B cell (primary cell): Measurements from ENCODE around the gene GSDMA. TPM values are rescaled to one million over a fixed set of nuclear protein-coding genes. Genes with fewer than 3 reads are reported as not detected.

Source experiments
- ATAC-seq: fragments of 200-7000 bp; cut with Tn5 transposase; one replicate; pipeline ENCODE4 v1.10.0; 2021; ENCODE audit warnings: low read depth, mild to moderate bottlenecking, moderate number of reproducible peaks, moderate library complexity
- CTCF ChIA-PET: fragments of 350-600 bp; sonication (Branson Sonifier 250); formaldehyde crosslinking; loops from one replicate; lab custom pipeline; 2021; ENCODE audit warnings: antibody characterized with exemption, inconsistent platforms; lab: Charles Lee
- POLR2A ChIA-PET: fragments of 350-600 bp; sonication (Branson Sonifier 250); formaldehyde crosslinking; loops from one replicate; lab custom pipeline; 2021; ENCODE audit warnings: antibody characterized with exemption; lab: Charles Lee
- DNase-seq: peaks from one replicate; pipeline ENCODE4 v3.0.0; 2013
- H2AFZ ChIP-seq: 2 replicates; pipeline ENCODE4 v1.6.1; 2012; ENCODE audit warnings: mild to moderate bottlenecking, low read depth, low read length; ENCODE audit not compliant: insufficient read depth, poor library complexity, severe bottlenecking
- H3K27ac ChIP-seq, 2 donors: 1 replicate in 1 of 2; 2 replicates in 1 of 2; pipeline ENCODE4 v1.5.1; 2012 to 2013; ENCODE audit warnings: low read length in 2 of 2, mild to moderate bottlenecking in 2 of 2, moderate library complexity in 1 of 2
- H3K27me3 ChIP-seq, 4 experiments: fragments of 200-600 bp in 1 of 4; sonication (generic) in 1 of 4; replicated peaks in 1 of 4; 1 replicate in 2 of 4; 2 replicates in 2 of 4; pipeline versions ENCODE4 v1.6.1 to v1.7.0; 2013 to 2016; ENCODE audit warnings: low read length in 3 of 4, mild to moderate bottlenecking in 2 of 4, mixed read lengths in 1 of 4, moderate library complexity in 1 of 4; ENCODE audit not compliant: insufficient read depth in 4 of 4, control insufficient read depth in 3 of 4; ENCODE audit errors: control extremely low read depth in 1 of 4
- H3K36me3 ChIP-seq, 2 experiments: replicated peaks in 1 of 2; 1 replicate in 1 of 2; 2 replicates in 1 of 2; pipeline versions ENCODE4 v1.6.1 to v1.7.1; 2013; ENCODE audit warnings: low read length in 1 of 2; ENCODE audit not compliant: insufficient read depth in 2 of 2, control insufficient read depth in 1 of 2; ENCODE audit errors: control extremely low read depth in 1 of 2, extremely low read depth in 1 of 2
- H3K4me1 ChIP-seq, 2 donors: fragments of 200-600 bp in 1 of 2; sonication (generic) in 1 of 2; 1 replicate in 1 of 2; 2 replicates in 1 of 2; pipeline versions ENCODE4 v1.5.1 to v1.6.1; 2013 to 2017; ENCODE audit warnings: low read length in 2 of 2; ENCODE audit not compliant: control insufficient read depth in 2 of 2, insufficient read depth in 2 of 2
- H3K4me2 ChIP-seq: replicated peaks from 2 replicates; pipeline ENCODE3; 2012; ENCODE audit warnings: mild to moderate bottlenecking, low read depth, low read length; ENCODE audit not compliant: poor library complexity, severe bottlenecking
- H3K4me3 ChIP-seq, 5 experiments: fragments of 200-600 bp in 1 of 5; sonication (generic) in 1 of 5; 1 replicate in 3 of 5; 2 replicates in 2 of 5; pipeline versions ENCODE4 v1.5.1 to v1.7.0; 2011 to 2016; ENCODE audit warnings: low read length in 4 of 5, mild to moderate bottlenecking in 4 of 5, low read depth in 2 of 5, control low read depth in 1 of 5, moderate library complexity in 1 of 5; ENCODE audit not compliant: insufficient read depth in 1 of 5; ENCODE audit errors: control extremely low read depth in 1 of 5, extremely low read depth in 1 of 5
- H3K79me2 ChIP-seq: fragments of 200-600 bp; sonication (generic); one replicate; pipeline ENCODE4 v1.6.0; 2016; ENCODE audit warnings: low read length; ENCODE audit not compliant: control insufficient read depth, insufficient read depth
- H3K9ac ChIP-seq: fragments of 200-600 bp; sonication (generic); 2 replicates; pipeline ENCODE4 v1.6.1; 2017; ENCODE audit warnings: mild to moderate bottlenecking, low read length, moderate library complexity
- H3K9me3 ChIP-seq, 3 donors: one replicate each; pipeline versions ENCODE4 v1.6.1 to v1.7.1; 2013; ENCODE audit warnings: low read length in 2 of 3; ENCODE audit not compliant: control insufficient read depth in 2 of 3, insufficient read depth in 1 of 3; ENCODE audit errors: control extremely low read depth in 1 of 3
- H4K20me1 ChIP-seq: 2 replicates; pipeline ENCODE4 v1.6.0; 2012; ENCODE audit warnings: mild to moderate bottlenecking, low read length; ENCODE audit not compliant: insufficient read depth, control insufficient read depth, poor library complexity, severe bottlenecking
- H3K27ac Mint-ChIP-seq: one replicate; pipeline ENCODE4 v1.8.0; 2021; ENCODE audit warnings: mixed read lengths
- H3K27me3 Mint-ChIP-seq: one replicate; pipeline ENCODE4 v1.8.0; 2021; ENCODE audit warnings: mixed read lengths
- H3K4me1 Mint-ChIP-seq: one replicate; pipeline ENCODE4 v1.8.0; 2021; ENCODE audit warnings: mixed read lengths
- H3K4me3 Mint-ChIP-seq: one replicate; pipeline ENCODE4 v1.8.0; 2021; ENCODE audit warnings: mixed read lengths
- H3K9me3 Mint-ChIP-seq: one replicate; pipeline ENCODE4 v1.8.0; 2022; ENCODE audit warnings: mixed read lengths; ENCODE audit not compliant: insufficient read depth
- EZH2 ChIP-seq: IDR thresholded peaks from 2 replicates; pipeline ENCODE4 v1.6.1; 2012; ENCODE audit warnings: borderline replicate concordance, low read depth, mild to moderate bottlenecking, moderate library complexity, low read length; ENCODE audit not compliant: insufficient read depth, poor library complexity, severe bottlenecking
- WGBS: methylation state at CpG from one replicate; pipeline ENCODE4 v1.1.5; 2013; ENCODE audit warnings: missing lambda C conversion rate; ENCODE audit not compliant: insufficient coverage; 5-methylcytosine and 5-hydroxymethylcytosine counted together
- intact Hi-C: fragments of 100-400 bp; cut with micrococcal nuclease; formaldehyde crosslinking; loops from one replicate; pipeline ENCODE4 v1.10.0; 2022
- polyA plus RNA-seq: library from polyadenylated mRNA; depleted of rRNA; stranded (reverse); fragments of >200 nt; gene quantifications from 2 replicates; pipeline ENCODE4 v1.2.3, GENCODE V29; 2012
- total RNA-seq, 2 donors: library from RNA; stranded (reverse); fragments of 120-200 nt in 1 of 2; gene quantifications; 1 replicate in 1 of 2; 2 replicates in 1 of 2; pipeline versions ENCODE4 v1.2.3 to v1.2.4, GENCODE V29; 2013 to 2022
- TF ChIP-seq, protein P1 (sequence below): fragments of 200-600 bp; IDR thresholded peaks from one replicate; pipeline ENCODE4 v1.8.0; 2022; ENCODE audit warnings: antibody characterized with exemption, mild to moderate bottlenecking

GSDMA gene
- total and polyA plus RNA-seq, 2 donors (not counting 1 experiment from before 2014, with no cell fraction given) = 0.09 TPM; not detected in 1

DNA sequence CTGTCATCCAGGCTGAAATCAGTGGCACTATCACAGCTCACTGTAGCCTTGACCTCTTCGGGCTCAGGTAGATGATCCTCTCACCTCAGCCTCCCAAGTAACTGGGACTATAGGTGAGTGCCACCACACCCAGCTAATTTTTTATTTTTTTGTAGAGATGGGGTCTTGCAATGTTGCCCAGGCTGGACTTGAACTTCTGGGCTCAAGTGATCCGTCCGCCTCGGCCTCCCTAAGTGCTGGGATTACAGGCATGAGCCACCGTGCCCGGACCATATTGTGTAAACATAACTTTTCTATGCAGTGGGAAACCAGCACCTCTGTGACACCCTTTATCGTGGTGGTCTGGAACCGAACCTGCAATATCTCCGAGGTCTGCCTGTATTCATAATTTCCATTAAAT, 41.3 kb downstream of the GSDMA start:
- H3K4me3 ChIP-seq = no peak overlapping the region
- no peak overlapping the region for H3K4me3 Mint-ChIP-seq
- H3K27ac ChIP-seq = no peak overlapping the region
- H3K9me3 ChIP-seq = no peaks in the 10 kb centered on the region
- H4K20me1 ChIP-seq = no peaks in the 10 kb centered on the region
- POLR2A ChIA-PET = no interaction called here
- H2AFZ ChIP-seq = no peak overlapping the region
- H3K9ac ChIP-seq = no peak overlapping the region
- no peaks in the 10 kb centered on the region for H3K4me1 ChIP-seq
- ATAC-seq (no peak), DNase-seq (no peak)
- H3K4me1 Mint-ChIP-seq = no peaks in the 10 kb centered on the region
- CTCF ChIA-PET = no interaction called here
- 94% methylated on average over 8 of the region's 9 CpGs for WGBS
- H3K36me3 ChIP-seq = no peaks in the 10 kb centered on the region
- no peaks in the 10 kb centered on the region for H3K27me3 Mint-ChIP-seq
- intact Hi-C loops = no loop called here
- no peaks in the 10 kb centered on the region for H3K9me3 Mint-ChIP-seq
- H3K79me2 ChIP-seq = no peaks in the 10 kb centered on the region
- no peaks in the 10 kb centered on the region for H3K27me3 ChIP-seq
- TF ChIP-seq, protein P1, sequence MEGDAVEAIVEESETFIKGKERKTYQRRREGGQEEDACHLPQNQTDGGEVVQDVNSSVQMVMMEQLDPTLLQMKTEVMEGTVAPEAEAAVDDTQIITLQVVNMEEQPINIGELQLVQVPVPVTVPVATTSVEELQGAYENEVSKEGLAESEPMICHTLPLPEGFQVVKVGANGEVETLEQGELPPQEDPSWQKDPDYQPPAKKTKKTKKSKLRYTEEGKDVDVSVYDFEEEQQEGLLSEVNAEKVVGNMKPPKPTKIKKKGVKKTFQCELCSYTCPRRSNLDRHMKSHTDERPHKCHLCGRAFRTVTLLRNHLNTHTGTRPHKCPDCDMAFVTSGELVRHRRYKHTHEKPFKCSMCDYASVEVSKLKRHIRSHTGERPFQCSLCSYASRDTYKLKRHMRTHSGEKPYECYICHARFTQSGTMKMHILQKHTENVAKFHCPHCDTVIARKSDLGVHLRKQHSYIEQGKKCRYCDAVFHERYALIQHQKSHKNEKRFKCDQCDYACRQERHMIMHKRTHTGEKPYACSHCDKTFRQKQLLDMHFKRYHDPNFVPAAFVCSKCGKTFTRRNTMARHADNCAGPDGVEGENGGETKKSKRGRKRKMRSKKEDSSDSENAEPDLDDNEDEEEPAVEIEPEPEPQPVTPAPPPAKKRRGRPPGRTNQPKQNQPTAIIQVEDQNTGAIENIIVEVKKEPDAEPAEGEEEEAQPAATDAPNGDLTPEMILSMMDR = no peak
- no peak for TF ChIP-seq EZH2
- H3K4me2 ChIP-seq = no peak overlapping the region
- no peak overlapping the region for H3K27ac Mint-ChIP-seq

DNA sequence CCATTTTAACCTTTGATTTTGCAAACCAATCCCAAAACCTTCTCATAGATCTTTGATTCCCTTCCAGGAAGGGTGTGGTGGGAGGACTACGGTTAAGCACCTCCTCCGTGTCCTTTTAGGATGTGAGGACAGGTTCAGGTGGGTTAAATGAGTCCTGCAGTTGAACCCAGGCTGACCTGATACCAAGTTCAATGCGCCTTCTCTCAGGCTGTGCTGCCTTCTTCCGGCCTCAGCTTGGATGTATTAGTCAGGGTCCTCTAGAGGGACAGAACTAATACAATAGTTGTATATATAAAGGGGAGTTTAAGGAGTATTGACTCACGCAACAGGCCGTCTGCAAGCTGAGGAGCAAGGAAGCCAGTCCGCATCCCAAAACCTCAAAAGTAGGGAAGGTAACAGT, 41.9 kb downstream of the GSDMA start:
- H3K27me3 ChIP-seq = no peaks in the 10 kb centered on the region
- WGBS = 91% methylated on average over 5 of the region's 7 CpGs
- H3K36me3 ChIP-seq = no peaks in the 10 kb centered on the region
- POLR2A ChIA-PET = no interaction called here
- CTCF ChIA-PET = no interaction called here
- H3K4me3 Mint-ChIP-seq = no peak overlapping the region
- no peak overlapping the region for H3K27ac ChIP-seq
- no peak for DNase-seq
- H3K27me3 Mint-ChIP-seq = no peaks in the 10 kb centered on the region
- no peaks in the 10 kb centered on the region for H3K79me2 ChIP-seq
- no peaks in the 10 kb centered on the region for H4K20me1 ChIP-seq
- H3K9me3 ChIP-seq = no peaks in the 10 kb centered on the region
- no peaks in the 10 kb centered on the region for H3K9me3 Mint-ChIP-seq
- no peak for ATAC-seq
- H3K4me1 ChIP-seq = no peaks in the 10 kb centered on the region
- H3K4me3 ChIP-seq = no peak overlapping the region
- H2AFZ ChIP-seq = no peak overlapping the region
- TF ChIP-seq, protein P1 = no peak
- no peak for TF ChIP-seq EZH2
- H3K27ac Mint-ChIP-seq = no peak overlapping the region
- no peak overlapping the region for H3K9ac ChIP-seq
- H3K4me1 Mint-ChIP-seq = no peaks in the 10 kb centered on the region
- intact Hi-C loops = no loop called here
- H3K4me2 ChIP-seq = no peak overlapping the region
